GM18498 (cell line): ENCODE data around the gene HRAS.
A peak's percentile ranks its signal among the peaks of the same experiment; 100 is the strongest.
"Not testable (repeated sequence)": the region's sequence is repeated elsewhere in the genome, so short reads cannot be mapped to it uniquely, and the experiment has no call there.

ENCODE experiments used
- ATAC-seq: cut with Tn5 transposase; IDR thresholded peaks from one replicate; pipeline ENCODE4 v1.9.1; 2021; ENCODE audit warnings: mild to moderate bottlenecking, moderate library complexity; ENCODE audit not compliant: unreplicated experiment

Gene HRAS

DNA sequence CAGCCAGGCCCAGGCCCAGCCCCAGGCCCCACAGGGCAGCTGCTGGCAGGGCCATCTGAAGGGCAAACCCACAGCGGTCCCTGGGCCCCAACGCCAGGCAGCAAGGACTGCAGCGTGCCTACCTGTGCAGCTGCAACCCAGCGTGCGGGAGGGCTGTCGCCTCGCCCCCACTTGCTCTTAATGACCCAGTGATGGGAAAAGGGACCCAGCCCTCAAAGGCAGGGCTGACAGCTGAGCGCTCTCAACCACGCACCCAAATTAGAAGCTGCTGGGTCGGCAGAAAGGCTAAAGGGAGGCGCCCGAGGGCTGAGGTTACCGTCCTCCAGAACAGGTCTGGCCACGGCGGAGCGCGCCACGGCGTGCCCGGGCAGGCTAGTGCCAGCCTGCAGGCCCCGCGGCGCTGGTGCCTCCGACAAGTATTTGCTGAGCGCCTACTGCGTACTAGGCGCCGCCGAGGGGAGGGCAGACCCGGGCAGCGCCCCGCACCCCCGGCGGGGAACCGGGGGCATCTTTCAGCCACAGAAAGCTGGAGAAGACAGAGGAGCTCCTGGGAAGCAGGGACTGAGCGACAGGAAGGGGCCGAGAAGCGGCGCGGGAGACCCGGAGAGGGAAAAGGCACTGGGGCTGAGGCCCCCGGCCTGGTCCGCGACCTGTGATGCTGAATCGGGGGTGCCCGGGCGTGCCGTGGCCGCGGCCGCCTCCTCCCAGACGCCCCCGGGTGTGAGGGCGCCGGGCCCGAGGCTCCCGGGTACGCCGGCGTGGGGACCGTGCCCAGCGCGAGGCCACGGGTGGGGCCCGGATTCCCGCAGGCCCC lies 773 bp downstream of the HRAS start:
- peak; percentile 1 for ATAC-seq

DNA sequence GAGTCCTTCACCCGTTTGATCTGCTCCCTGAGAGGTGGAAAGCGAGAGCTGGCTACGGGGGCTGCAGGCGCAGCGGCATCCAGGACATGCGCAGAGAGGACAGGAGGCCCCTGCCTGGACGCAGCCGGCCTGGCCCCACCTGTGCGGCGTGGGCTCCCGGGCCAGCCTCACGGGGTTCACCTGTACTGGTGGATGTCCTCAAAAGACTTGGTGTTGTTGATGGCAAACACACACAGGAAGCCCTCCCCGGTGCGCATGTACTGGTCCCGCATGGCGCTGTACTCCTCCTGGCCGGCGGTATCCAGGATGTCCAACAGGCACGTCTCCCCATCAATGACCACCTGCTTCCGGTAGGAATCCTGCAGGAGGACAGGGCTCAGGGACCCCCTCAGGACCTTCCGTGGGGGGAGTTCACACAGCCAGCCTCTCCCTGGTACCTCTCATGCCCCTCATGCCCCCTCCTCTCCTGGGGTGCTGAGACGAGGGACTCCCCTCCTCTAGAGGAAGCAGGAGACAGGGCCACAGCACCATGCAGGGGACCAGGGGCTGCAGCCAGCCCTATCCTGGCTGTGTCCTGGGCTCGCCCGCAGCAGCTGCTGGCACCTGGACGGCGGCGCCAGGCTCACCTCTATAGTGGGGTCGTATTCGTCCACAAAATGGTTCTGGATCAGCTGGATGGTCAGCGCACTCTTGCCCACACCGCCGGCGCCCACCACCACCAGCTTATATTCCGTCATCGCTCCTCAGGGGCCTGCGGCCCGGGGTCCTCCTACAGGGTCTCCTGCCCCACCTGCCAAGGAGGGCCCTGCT lies 1.6 kb downstream of the HRAS start:
- ATAC-seq = no peak

DNA sequence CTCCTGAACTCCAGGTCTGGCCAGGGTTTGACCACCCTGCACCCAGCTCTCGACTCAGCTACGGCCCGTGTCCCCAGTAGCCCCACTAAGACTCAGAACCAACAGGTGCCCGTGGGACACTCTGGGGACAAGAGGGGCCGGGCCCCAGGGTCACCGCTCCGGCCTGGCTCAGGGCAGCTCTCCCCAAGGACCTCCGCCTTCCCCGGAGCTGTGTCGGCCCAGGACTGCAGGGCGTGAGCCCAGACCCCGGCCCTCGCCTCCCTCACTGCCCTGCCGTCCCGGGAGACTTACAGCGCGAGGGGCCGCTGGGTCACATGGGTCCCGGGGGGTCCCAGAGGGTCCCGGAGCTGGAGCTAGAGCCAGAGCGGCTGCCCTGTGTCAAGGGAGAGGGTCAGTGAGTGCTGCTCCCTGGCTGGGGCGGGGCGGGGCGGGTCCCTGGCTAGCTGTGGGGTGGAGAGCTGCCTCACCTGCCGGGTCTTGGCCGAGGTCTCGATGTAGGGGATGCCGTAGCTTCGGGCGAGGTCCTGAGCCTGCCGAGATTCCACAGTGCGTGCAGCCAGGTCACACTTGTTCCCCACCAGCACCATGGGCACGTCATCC lies 2.3 kb downstream of the HRAS start:
- no peak for ATAC-seq

DNA sequence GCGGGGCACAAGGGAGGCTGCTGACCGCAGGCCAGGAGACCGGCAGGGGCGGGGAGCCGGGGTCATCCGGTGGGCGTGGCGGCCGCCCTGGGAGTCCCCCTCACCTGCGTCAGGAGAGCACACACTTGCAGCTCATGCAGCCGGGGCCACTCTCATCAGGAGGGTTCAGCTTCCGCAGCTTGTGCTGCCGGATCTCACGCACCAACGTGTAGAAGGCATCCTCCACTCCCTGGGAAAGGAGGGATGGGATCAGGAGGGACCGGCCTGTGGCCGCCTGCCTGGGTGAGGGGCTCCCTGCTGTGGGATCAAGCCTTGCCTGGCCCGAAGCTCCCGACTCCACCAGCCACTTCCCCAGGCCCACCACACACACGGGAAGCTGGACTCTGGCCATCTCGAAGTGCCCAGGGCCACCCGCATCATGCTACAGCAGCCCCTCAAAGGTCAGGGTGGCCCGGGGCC lies 2.8 kb downstream of the HRAS start:
- ATAC-seq = no peak

DNA sequence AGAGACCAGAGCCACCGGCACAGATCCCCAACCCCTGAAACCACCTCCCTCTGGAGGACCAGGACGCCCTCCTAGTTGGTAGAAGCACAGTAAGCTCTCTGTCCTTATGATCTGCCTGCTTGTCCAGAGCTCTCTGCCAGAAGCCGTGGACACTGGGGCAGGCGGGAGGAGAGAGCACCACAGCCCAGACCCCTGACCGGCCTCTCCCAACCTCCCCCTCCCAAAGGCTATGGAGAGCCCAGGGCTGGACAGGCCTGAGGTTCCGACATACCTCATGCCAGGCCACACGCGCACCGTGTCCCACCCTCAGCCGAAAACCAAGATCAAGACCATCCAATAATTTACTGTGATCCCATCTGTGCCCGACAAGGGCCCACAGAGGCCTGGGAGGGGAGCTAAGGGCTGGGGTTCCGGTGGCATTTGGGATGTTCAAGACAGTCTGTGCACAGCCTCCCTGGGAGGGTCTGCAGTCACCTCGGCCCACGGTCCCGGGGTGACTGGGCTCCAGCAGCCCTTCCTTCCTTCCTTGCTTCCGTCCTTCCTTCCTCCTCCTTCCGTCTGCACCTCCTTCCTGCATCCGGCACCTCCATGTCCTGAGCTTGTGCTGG lies 3.4 kb downstream of the HRAS start:
- ATAC-seq = no peak

DNA sequence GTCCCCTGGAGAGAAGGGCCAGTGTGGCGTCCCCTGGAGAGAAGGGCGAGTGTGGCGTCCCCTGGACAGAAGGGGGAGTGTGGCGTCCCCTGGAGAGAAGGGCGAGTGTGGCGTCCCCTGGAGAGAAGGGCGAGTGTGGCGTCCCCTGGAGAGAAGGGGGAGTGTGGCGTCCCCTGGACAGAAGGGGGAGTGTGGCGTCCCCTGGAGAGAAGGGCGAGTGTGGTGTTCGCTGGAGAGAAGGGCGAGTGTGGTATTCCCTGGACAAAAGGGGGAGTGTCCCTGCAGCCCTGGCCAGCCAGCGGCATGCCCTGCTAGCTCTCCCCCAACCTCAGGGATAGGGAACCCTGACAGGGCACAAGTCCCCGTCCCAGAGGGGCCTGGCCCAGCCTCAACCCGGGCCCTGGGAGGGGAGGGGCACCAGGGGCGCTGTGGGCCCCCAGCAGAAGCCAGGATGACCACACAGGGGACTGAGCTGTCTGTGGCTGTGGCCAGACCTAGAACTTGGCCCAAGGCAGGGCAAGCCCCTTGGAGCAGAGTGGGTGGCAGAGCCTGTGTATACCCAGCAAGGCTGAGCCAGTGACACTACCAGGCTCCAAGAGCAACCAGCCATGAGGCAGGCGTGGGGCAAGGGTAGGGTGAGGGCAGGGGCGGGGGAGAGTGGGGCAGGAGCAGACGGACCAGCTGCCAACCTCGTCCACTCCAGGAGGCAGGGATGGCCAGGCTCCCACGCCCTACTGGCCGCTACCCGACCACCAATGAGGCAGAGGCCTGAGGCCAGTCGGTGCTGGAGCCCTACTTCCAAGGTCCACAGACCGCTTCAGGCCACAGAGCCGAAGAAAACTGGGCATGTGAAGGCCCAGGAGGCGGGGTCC lies 4.2 kb downstream of the HRAS start:
- ATAC-seq = no peak

DNA sequence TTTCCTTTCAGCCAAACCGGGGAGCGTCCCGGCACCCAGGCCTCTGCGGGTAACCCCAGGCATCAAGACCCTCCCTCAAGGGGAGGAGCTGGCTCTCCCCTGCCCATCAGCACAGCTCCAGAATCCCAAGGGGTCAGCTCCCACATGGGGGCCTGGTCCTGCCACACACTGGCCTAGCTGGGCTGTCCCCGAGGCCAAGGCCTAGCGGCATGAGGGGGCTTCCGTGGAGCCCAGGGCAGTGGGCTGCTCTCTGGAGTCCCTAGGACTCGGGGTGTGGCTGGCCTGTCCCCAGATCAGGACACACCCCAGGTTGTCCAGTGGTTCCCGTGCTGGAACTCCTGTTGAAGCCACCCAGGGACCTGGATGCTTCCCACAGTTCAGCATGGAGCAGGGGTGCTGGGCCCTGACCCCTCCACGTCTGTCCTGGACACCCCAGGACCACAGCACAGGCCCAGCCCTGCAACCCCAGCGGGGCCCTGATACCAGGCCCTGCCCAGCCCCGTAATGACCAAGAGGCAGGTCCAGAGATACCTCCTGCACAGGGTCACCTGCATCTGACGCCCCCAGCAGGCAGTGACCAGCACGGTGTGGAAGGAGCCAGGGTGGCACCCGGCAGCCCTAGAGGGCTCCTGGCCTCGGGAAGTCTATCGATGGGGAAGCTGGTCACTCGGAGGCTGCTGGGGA lies 5.5 kb downstream of the HRAS start:
- no peak for ATAC-seq

DNA sequence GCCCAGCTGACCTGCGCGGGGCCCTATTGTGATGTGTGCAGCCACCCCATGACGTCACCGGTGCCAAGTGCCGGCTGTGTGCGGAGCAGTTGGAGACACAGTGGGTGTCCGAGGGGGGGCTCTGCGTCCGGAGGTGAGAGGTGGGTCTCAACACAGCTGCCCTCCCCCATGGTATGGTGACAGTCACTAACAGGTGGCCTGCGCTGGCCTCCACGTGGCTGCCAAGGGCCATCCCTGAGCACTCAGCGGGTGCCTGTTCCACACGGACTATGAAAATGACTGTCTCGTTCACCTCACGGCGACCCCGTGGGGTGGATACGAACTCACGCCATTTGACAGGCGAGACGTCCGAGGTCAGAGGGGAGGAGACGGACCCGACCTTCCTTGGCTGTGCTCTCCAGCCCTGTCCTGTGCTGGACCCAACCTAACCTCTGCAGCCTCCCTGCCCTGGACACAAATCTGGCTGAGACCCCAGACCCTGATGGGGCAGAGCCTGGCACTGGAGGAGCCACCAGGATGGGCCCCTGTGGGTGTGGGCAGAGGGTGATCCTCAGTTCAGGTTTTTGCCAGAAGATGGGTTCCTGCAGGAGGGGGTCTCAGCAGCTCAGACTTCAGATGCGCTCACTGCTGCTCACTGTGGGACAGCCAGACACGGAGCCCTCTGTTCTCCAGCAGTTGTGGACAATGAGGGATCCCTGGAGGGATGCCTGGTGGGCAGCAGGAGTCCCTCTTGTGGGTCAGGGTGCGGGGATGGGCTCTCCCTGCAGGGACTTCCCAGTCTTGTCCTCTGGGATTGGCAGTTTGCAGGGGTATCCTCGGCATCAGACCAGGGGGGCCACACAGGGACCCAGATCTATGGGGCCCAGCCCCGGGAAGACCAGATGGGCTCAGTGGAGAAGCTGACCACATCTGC lies 6.3 kb downstream of the HRAS start:
- ATAC-seq = no peak

DNA sequence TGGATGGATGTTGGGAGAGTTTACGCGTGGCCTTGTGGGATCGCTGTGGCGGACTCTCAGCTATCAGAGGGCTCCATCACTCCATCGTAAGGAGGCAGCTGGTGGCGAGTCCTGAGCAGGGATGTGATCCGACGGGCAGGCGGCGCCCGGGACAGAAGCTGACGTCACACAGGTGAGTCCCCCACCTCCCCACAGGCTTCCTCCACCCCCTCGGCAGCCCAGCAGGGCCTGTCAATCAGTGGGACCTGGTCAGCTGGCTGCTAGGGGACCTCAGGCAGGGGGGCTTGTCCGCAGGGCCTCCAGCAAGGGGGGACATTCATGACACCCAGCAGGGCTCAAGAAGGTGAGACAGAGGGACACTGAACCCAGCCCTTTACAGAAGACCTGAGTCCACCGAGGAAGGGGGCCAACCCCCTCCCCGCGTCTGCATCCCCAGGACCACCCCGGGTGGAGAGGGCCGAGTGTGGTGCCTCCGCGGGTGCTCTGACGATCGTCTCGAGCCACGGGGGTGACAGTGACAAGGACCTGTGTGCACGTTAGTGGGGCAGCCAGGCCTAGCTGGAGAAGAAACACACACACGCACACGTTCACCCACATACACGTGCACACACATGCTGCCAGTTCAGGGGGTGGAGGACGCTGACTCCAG lies 7.1 kb downstream of the HRAS start:
- ATAC-seq = no peak

DNA sequence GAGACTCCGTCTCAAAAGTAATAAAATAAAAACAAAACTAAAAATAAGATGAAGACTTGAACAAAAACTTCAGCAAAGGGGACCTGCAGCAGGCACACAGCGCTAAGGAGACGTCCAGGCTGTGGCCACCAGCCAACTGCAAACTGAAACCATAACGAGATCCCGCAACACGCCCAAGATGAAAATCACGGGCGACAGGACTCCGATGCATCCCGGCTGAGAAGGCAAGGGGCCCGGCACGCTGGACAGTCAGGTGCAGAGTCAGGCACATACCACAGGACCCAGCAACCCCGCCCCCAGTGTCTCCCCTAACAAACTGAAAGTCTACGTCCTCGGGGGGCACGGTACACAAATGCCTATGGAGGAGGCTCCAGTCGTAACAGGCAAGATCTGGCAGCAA lies 9.2 kb downstream of the HRAS start:
- no peak for ATAC-seq

DNA sequence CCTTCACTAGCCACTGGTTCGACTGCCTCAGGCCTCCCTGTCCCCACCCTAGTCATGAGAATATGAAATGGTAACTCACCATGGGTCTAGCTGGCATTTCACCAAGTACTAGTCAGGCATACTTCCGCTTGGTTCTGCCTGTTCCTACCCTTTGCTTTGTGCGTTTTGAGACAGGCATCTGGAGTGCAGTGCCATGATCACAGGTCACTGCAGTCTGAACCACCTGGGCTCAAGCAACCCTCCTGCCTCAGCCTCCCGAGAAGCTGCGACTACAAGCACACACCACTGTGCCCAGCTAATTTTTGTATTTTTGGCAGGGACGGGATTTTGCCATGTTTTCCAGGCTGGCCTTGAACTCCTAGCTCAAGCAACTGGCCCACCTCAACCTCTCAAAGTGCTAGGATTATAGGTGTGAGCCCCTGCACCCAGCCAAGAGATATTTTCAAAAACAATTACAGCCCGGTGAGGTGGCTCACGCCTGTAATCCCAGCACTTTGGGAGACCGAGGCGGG lies 14.1 kb downstream of the HRAS start:
- no peak for ATAC-seq

DNA sequence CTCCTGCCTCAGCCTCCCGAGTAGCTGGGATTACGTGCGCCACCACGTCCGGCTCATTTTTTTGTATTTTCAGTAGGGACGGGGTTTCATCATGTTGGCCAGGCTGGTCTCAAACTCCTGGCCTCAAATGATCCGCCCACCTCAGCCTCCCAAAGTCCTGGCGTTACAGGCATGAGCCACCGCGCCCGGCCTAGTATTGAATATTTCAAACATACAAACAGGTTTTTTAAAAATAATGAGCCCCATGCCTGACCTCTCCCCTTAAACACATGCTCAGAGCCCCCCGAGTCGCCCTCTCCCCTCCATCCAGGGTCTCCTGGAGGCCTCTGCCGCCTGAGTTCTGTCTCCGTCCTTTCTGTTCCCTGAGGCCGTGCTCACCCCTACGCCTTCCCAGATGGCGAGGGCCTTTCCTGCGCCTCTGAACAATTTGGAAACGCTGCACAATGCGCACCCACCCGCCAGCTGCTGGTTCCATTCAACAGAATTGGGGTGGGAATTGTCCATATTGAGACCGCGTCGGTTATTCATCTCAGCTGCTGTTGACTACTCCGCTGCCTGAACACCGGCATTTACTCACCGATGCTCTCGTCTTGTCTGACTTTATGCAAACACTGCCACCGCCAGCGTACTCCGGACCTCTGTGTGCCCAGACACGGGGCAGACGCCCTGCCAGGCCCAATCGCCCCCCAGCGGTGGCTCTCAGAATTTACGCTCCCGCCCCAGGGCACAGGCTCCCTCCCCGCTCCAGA lies 14.8 kb downstream of the HRAS start:
- ATAC-seq = no peak

DNA sequence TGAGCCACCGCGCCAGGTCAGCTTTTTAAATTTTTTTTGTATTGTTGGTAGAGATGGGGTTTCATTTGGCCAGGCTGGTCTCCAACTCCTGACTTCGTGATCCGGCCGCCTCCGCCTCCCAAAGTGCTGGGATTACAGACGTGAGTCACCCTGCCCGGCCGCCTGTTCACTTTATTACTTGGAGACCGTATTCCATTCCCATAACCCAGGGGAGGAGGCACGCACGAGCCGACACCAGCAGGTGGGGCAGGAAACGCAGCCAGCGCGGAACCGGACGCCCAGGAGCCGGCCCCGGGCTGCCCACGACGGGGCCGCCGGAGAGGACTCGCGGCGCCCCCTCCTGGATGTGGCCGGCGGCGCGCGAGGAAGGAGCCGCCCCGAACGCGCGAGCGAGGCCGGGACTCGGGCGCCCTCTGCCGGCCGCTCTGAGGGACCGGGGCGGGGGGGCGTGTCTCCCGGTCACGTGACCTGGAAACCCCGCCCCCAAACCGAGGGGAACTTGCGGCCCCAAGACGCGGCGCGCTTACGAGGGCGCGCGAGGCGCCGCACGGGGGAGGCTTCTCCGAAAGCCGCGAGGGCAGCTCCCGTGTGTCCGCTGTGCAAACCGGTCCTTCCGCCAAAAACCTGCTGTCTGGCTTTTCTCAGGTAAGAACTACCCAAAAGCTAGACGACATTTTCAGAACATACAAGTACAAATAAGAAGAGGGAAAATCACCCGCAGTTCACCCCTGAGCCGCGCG lies 16.7 kb downstream of the HRAS start:
- ATAC-seq = peak; percentile 86

DNA sequence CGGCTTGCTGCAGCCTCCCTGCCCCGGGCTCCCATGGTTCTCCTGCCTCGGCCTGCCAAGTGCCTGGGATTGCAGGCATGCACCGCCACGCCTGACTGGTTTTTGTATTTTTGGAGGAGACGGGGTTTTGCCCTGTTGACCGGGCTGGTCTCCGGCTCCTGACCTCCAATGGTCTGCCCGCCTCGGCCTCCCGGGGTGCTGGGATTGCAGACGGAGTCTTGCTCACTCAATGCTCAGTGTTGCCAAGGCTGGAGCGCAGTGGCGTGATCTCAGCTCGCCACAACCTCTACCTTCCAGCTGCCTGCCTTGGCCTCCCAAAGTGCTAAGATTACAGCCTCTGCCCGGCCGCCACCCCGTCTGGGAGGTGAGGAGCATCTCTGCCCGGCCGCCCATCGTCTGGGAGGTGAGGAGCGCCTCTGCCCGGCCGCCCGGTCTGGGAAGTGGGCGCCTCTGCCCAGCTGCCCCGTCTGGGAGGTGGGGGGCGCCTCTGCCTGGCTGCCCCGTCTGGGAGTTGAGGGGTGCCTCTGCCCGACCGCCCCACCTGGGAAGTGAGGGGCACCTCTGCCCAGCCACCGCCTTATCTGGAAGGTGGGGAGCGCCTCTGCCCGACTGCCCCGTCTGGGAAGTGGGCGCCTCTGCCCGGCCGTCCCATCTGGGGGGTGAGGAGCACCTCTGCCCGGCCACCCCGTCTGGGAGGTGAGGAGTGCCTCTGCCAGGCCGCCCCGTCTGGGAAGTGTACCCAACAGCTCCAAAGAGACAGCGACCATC lies 18.3 kb downstream of the HRAS start:
- not testable (repeated sequence) for ATAC-seq

DNA sequence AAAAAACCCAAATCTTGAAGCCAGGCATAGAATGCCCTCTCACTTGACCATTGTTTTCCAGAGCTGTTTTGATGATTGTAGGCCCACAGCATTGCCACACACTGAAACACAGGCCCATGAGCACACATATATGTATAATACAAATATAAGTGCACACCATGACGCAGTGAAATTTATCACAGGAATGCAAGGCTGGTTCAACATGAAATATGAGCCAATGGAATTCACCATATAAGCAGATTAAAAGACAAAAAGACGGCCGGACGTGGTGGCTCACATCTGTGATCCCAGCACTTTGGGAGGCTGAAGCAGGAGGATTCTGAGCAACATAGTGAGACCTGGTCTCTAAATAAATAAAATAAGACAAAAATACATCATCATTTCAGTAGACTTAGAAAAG lies 19.0 kb downstream of the HRAS start:
- ATAC-seq = no peak

DNA sequence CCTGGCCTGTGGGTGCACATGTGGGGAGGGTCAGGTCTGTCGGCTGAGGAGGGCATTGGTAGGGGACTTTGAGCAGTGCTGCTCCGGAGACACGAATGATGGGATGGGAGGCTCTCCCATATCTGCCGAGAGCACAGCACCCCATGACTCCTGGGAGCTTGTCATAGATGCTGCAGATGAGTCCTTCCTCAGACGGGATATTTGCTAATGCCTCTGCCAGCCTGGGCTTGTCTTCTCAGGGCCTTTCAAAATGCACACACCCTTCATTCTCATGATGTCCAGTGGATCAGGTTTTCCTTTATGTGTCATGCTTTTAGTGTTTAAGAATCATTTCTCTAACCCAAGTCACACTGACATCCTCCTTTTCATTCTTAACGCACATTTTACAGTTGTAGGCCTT lies 20.2 kb downstream of the HRAS start:
- ATAC-seq = no peak
